GM23338 (cell line): ENCODE results near the gene ACSF2. TPM values are rescaled to one million over a fixed set of nuclear protein-coding genes. Genes with fewer than 3 reads are reported as not detected.

Experiments used
- ATAC-seq: fragments of 200-7000 bp; cut with Tn5 transposase; 3 replicates; pipeline ENCODE4 v1.9.1; 2020
- DNase-seq: peaks from one replicate; pipeline ENCODE4 v3.0.0-alpha.2; 2015; ENCODE audit warnings: low spot score
- H2AFZ ChIP-seq: fragments of 200-600 bp; sonication (generic); 2 replicates; pipeline ENCODE4 v1.8.0; 2016; ENCODE audit warnings: antibody characterized with exemption, mild to moderate bottlenecking, moderate library complexity
- H3F3A ChIP-seq: fragments of 200-600 bp; sonication (generic); replicated peaks from 2 replicates; pipeline ENCODE4 v1.8.0; 2017; ENCODE audit warnings: antibody characterized with exemption, mixed run types, low read depth
- H3K27ac ChIP-seq: fragments of 200-600 bp; sonication (generic); 2 replicates; pipeline ENCODE4 v1.6.1; 2016; ENCODE audit warnings: low read depth
- H3K27me3 ChIP-seq: fragments of 200-600 bp; sonication (generic); 2 replicates; pipeline ENCODE4 v1.8.0; 2016; ENCODE audit warnings: mild to moderate bottlenecking, mixed run types, moderate library complexity; ENCODE audit not compliant: insufficient read depth
- H3K36me3 ChIP-seq: fragments of 200-600 bp; sonication (generic); 2 replicates; pipeline ENCODE4 v1.8.0; 2016; ENCODE audit warnings: mild to moderate bottlenecking; ENCODE audit not compliant: insufficient read depth
- H3K4me1 ChIP-seq: fragments of 200-600 bp; sonication (generic); 2 replicates; pipeline ENCODE4 v1.8.0; 2016; ENCODE audit warnings: mild to moderate bottlenecking, moderate library complexity; ENCODE audit not compliant: insufficient read depth
- H3K4me2 ChIP-seq: fragments of 200-600 bp; sonication (generic); 2 replicates; pipeline ENCODE4 v1.7.1; 2017; ENCODE audit warnings: mixed run types
- H3K4me3 ChIP-seq: fragments of 200-600 bp; sonication (generic); 2 replicates; pipeline ENCODE4 v1.6.1; 2016; ENCODE audit warnings: mixed run types
- H3K79me2 ChIP-seq: fragments of 200-600 bp; sonication (generic); replicated peaks from 2 replicates; pipeline ENCODE4 v1.8.0; 2017; ENCODE audit warnings: mild to moderate bottlenecking; ENCODE audit not compliant: insufficient read depth
- H3K9me2 ChIP-seq: fragments of 200-600 bp; sonication (generic); 2 replicates; pipeline ENCODE4 v1.8.0; 2017; ENCODE audit not compliant: insufficient read depth
- H4K20me1 ChIP-seq: fragments of 200-600 bp; sonication (generic); replicated peaks from 2 replicates; pipeline ENCODE4 v1.8.0; 2017; ENCODE audit warnings: mild to moderate bottlenecking; ENCODE audit not compliant: insufficient read depth
- H3K27ac Mint-ChIP-seq: 2 replicates; pipeline ENCODE4 v1.8.0; 2020; ENCODE audit warnings: inconsistent platforms, mild to moderate bottlenecking, moderate library complexity, mixed read lengths
- H3K27me3 Mint-ChIP-seq: 3 replicates; pipeline ENCODE4 v1.8.0; 2022; ENCODE audit warnings: low read depth, mild to moderate bottlenecking, moderate library complexity, mixed read lengths, inconsistent platforms; ENCODE audit not compliant: insufficient read depth, poor library complexity
- H3K36me3 Mint-ChIP-seq: 3 replicates; pipeline ENCODE4 v1.8.0; 2021; ENCODE audit warnings: low read depth, mild to moderate bottlenecking, inconsistent platforms, moderate library complexity, mixed read lengths
- H3K4me1 Mint-ChIP-seq: 3 replicates; pipeline ENCODE4 v1.8.0; 2020; ENCODE audit warnings: mild to moderate bottlenecking, inconsistent platforms, mixed read lengths
- H3K4me3 Mint-ChIP-seq: 3 replicates; pipeline ENCODE4 v1.8.0; 2021; ENCODE audit warnings: moderate library complexity, mild to moderate bottlenecking, inconsistent platforms, mixed read lengths
- H3K9me3 Mint-ChIP-seq: 3 replicates; pipeline ENCODE4 v1.8.0; 2020; ENCODE audit warnings: moderate library complexity, mild to moderate bottlenecking, inconsistent platforms, mixed read lengths
- CREB1 ChIP-seq: fragments of 250-450 bp; sonication (Bioruptor Pico); IDR thresholded peaks from 2 replicates; pipeline ENCODE4 v1.5.0; 2020; ENCODE audit warnings: low read depth, mild to moderate bottlenecking, moderate library complexity
- ETS1 ChIP-seq: IDR thresholded peaks from 2 replicates; pipeline ENCODE4 v1.6.1; 2016; ENCODE audit warnings: antibody characterized with exemption
- EZH2 ChIP-seq: fragments of 200-600 bp; sonication (generic); IDR thresholded peaks from one replicate; pipeline ENCODE4 v1.8.0; 2017; ENCODE audit warnings: antibody characterized with exemption, mild to moderate bottlenecking, low read depth; ENCODE audit not compliant: unreplicated experiment
- EZH2phosphoT487 ChIP-seq: fragments of 200-600 bp; sonication (generic); IDR thresholded peaks from one replicate; pipeline ENCODE4 v1.8.1; 2018; ENCODE audit warnings: antibody characterized with exemption; ENCODE audit not compliant: unreplicated experiment
- JUNB ChIP-seq: IDR thresholded peaks from one replicate; pipeline ENCODE4 v1.6.1; 2016; ENCODE audit warnings: antibody characterized with exemption; ENCODE audit not compliant: unreplicated experiment
- NANOG ChIP-seq: IDR thresholded peaks from 2 replicates; pipeline ENCODE4 v1.6.1; 2016; ENCODE audit warnings: antibody characterized with exemption, borderline replicate concordance
- POLR2AphosphoS5 ChIP-seq: IDR thresholded peaks from 2 replicates; pipeline ENCODE4 v1.6.1; 2016; ENCODE audit warnings: antibody characterized with exemption, low read depth
- STAT1 ChIP-seq: IDR thresholded peaks from one replicate; pipeline ENCODE4 v1.6.1; 2016; ENCODE audit warnings: antibody characterized with exemption; ENCODE audit not compliant: unreplicated experiment
- ZNF114 ChIP-seq: fragments of 250-450 bp; sonication (Bioruptor Pico); IDR thresholded peaks from 2 replicates; pipeline ENCODE4 v1.5.0; 2020; ENCODE audit warnings: mild to moderate bottlenecking, moderate library complexity
- ZNF331 ChIP-seq: fragments of 250-450 bp; sonication (Bioruptor Pico); IDR thresholded peaks from 2 replicates; pipeline ENCODE4 v1.5.0; 2020; ENCODE audit warnings: low read depth, mild to moderate bottlenecking, moderate library complexity
- polyA plus RNA-seq: library from polyadenylated mRNA; unstranded; fragments of >200 nt; fragmentation: Nextera tagmentation; extraction: Ambion mirVana; gene quantifications from 2 replicates; pipeline ENCODE4 v1.2.1, GENCODE V29; 2016
- total RNA-seq: library from RNA; depleted of rRNA; stranded (reverse); fragments of >200 nt; shearing (Covaris generic); gene quantifications from 2 replicates; pipeline ENCODE4 v1.2.3, GENCODE V29; 2014
- TF ChIP-seq, protein P1 (sequence below), 2 experiments: fragments of 200-600 bp in 1 of 2; sonication (generic) in 1 of 2; conservative IDR thresholded peaks; 2 replicates each; pipeline versions ENCODE4 v1.5.1 to v1.6.1; 2016 to 2017; ENCODE audit warnings: antibody characterized with exemption in 2 of 2, low read depth in 2 of 2, mild to moderate bottlenecking in 2 of 2, moderate library complexity in 1 of 2
- TF ChIP-seq, protein P2 (sequence below): IDR thresholded peaks from one replicate; pipeline ENCODE4 v1.6.1; 2018; ENCODE audit warnings: antibody characterized with exemption; ENCODE audit not compliant: unreplicated experiment
- TF ChIP-seq, protein P3 (sequence below): fragments of 250-450 bp; sonication (Bioruptor Pico); IDR thresholded peaks from 2 replicates; pipeline ENCODE4 v1.5.0; 2020; ENCODE audit warnings: mild to moderate bottlenecking, moderate library complexity

The ACSF2 gene
- total and polyA plus RNA-seq, 2 experiments from 2014 or later = 6.9 to 12.4 TPM

- H3K4me3 Mint-ChIP-seq = no peak overlapping the region
Measured at GRCh38 chr17:50465171-50465570, 39.2 kb downstream of the ACSF2 start.

More at GRCh38 chr17:50465171-50465570, 39.2 kb downstream of the ACSF2 start:
- no peaks in the 10 kb centered on the region; the same call in 2 of the 3 replicates for H3K9me3 Mint-ChIP-seq
- no peaks in the 10 kb centered on the region; the same call in 2 of the 3 replicates for H3K36me3 Mint-ChIP-seq
- Histone ChIP-seq H2AFZ (no peak overlapping the region), H3K27ac (no peak overlapping the region), H3K4me3 (no peak overlapping the region), H3K4me2 (no peak overlapping the region), H3K4me1 (peaks cover 10% of the 10 kb centered on the region; the same call in 1 of the 2 replicates), H3K9me2 (no peaks in the 10 kb centered on the region), H3K27me3 (peaks cover 33% of the 10 kb centered on the region), H3K79me2 (no peaks in the 10 kb centered on the region), H3F3A (0 out of 2 replicates have a peak, but pooled peaks cover 4% of the 10 kb centered on the region), H4K20me1 (peaks cover 4% of the 10 kb centered on the region; the same call in 1 of the 2 replicates), H3K36me3 (no peaks in the 10 kb centered on the region)
- DNase-seq (no peak), ATAC-seq (no peak)
- peaks cover 13% of the 10 kb centered on the region for H3K4me1 Mint-ChIP-seq
- TF ChIP-seq, protein P1, sequence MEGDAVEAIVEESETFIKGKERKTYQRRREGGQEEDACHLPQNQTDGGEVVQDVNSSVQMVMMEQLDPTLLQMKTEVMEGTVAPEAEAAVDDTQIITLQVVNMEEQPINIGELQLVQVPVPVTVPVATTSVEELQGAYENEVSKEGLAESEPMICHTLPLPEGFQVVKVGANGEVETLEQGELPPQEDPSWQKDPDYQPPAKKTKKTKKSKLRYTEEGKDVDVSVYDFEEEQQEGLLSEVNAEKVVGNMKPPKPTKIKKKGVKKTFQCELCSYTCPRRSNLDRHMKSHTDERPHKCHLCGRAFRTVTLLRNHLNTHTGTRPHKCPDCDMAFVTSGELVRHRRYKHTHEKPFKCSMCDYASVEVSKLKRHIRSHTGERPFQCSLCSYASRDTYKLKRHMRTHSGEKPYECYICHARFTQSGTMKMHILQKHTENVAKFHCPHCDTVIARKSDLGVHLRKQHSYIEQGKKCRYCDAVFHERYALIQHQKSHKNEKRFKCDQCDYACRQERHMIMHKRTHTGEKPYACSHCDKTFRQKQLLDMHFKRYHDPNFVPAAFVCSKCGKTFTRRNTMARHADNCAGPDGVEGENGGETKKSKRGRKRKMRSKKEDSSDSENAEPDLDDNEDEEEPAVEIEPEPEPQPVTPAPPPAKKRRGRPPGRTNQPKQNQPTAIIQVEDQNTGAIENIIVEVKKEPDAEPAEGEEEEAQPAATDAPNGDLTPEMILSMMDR (conservative IDR thresholded peaks at IDR 0.05; ENCODE audit: low read depth in 2 of 2) = no peak
- no peak for TF ChIP-seq ZNF331 (CRISPR knock-in tag)
- no peak for TF ChIP-seq STAT1
- no peak for TF ChIP-seq CREB1
- TF ChIP-seq EZH2 = no peak
- no peak for TF ChIP-seq ZNF114 (CRISPR knock-in tag)
- TF ChIP-seq, protein P2, sequence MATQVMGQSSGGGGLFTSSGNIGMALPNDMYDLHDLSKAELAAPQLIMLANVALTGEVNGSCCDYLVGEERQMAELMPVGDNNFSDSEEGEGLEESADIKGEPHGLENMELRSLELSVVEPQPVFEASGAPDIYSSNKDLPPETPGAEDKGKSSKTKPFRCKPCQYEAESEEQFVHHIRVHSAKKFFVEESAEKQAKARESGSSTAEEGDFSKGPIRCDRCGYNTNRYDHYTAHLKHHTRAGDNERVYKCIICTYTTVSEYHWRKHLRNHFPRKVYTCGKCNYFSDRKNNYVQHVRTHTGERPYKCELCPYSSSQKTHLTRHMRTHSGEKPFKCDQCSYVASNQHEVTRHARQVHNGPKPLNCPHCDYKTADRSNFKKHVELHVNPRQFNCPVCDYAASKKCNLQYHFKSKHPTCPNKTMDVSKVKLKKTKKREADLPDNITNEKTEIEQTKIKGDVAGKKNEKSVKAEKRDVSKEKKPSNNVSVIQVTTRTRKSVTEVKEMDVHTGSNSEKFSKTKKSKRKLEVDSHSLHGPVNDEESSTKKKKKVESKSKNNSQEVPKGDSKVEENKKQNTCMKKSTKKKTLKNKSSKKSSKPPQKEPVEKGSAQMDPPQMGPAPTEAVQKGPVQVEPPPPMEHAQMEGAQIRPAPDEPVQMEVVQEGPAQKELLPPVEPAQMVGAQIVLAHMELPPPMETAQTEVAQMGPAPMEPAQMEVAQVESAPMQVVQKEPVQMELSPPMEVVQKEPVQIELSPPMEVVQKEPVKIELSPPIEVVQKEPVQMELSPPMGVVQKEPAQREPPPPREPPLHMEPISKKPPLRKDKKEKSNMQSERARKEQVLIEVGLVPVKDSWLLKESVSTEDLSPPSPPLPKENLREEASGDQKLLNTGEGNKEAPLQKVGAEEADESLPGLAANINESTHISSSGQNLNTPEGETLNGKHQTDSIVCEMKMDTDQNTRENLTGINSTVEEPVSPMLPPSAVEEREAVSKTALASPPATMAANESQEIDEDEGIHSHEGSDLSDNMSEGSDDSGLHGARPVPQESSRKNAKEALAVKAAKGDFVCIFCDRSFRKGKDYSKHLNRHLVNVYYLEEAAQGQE = no peak
- no peak for TF ChIP-seq EZH2phosphoT487
- TF ChIP-seq NANOG = no peak
- no peak for TF ChIP-seq ETS1
- TF ChIP-seq JUNB = no peak
- TF ChIP-seq POLR2AphosphoS5 = no peak
- TF ChIP-seq, protein P3, sequence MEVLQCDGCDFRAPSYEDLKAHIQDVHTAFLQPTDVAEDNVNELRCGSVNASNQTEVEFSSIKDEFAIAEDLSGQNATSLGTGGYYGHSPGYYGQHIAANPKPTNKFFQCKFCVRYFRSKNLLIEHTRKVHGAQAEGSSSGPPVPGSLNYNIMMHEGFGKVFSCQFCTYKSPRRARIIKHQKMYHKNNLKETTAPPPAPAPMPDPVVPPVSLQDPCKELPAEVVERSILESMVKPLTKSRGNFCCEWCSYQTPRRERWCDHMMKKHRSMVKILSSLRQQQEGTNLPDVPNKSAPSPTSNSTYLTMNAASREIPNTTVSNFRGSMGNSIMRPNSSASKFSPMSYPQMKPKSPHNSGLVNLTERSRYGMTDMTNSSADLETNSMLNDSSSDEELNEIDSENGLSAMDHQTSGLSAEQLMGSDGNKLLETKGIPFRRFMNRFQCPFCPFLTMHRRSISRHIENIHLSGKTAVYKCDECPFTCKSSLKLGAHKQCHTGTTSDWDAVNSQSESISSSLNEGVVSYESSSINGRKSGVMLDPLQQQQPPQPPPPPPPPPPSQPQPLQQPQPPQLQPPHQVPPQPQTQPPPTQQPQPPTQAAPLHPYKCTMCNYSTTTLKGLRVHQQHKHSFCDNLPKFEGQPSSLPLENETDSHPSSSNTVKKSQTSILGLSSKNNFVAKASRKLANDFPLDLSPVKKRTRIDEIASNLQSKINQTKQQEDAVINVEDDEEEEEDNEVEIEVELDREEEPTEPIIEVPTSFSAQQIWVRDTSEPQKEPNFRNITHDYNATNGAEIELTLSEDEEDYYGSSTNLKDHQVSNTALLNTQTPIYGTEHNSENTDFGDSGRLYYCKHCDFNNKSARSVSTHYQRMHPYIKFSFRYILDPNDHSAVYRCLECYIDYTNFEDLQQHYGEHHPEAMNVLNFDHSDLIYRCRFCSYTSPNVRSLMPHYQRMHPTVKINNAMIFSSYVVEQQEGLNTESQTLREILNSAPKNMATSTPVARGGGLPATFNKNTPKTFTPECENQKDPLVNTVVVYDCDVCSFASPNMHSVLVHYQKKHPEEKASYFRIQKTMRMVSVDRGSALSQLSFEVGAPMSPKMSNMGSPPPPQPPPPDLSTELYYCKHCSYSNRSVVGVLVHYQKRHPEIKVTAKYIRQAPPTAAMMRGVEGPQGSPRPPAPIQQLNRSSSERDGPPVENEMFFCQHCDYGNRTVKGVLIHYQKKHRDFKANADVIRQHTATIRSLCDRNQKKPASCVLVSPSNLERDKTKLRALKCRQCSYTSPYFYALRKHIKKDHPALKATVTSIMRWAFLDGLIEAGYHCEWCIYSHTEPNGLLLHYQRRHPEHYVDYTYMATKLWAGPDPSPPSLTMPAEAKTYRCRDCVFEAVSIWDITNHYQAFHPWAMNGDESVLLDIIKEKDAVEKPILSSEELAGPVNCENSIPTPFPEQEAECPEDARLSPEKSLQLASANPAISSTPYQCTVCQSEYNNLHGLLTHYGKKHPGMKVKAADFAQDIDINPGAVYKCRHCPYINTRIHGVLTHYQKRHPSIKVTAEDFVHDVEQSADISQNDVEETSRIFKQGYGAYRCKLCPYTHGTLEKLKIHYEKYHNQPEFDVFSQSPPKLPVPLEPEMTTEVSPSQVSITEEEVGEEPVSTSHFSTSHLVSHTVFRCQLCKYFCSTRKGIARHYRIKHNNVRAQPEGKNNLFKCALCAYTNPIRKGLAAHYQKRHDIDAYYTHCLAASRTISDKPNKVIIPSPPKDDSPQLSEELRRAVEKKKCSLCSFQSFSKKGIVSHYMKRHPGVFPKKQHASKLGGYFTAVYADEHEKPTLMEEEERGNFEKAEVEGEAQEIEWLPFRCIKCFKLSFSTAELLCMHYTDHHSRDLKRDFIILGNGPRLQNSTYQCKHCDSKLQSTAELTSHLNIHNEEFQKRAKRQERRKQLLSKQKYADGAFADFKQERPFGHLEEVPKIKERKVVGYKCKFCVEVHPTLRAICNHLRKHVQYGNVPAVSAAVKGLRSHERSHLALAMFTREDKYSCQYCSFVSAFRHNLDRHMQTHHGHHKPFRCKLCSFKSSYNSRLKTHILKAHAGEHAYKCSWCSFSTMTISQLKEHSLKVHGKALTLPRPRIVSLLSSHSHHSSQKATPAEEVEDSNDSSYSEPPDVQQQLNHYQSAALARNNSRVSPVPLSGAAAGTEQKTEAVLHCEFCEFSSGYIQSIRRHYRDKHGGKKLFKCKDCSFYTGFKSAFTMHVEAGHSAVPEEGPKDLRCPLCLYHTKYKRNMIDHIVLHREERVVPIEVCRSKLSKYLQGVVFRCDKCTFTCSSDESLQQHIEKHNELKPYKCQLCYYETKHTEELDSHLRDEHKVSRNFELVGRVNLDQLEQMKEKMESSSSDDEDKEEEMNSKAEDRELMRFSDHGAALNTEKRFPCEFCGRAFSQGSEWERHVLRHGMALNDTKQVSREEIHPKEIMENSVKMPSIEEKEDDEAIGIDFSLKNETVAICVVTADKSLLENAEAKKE (CRISPR knock-in tag) = no peak
- H3K27me3 Mint-ChIP-seq = peaks cover 27% of the 10 kb centered on the region
- no peak overlapping the region for H3K27ac Mint-ChIP-seq
